CD4-positive, alpha-beta T cell treated with Interleukin-17A for 4 hours (primary cell): ENCODE measurements around the gene ARL16.

ENCODE experiments used
- DNase-seq: peaks from one replicate; pipeline ENCODE4 v3.0.0-alpha.2; 2020; ENCODE audit warnings: mixed read lengths

ARL16 gene

DNA sequence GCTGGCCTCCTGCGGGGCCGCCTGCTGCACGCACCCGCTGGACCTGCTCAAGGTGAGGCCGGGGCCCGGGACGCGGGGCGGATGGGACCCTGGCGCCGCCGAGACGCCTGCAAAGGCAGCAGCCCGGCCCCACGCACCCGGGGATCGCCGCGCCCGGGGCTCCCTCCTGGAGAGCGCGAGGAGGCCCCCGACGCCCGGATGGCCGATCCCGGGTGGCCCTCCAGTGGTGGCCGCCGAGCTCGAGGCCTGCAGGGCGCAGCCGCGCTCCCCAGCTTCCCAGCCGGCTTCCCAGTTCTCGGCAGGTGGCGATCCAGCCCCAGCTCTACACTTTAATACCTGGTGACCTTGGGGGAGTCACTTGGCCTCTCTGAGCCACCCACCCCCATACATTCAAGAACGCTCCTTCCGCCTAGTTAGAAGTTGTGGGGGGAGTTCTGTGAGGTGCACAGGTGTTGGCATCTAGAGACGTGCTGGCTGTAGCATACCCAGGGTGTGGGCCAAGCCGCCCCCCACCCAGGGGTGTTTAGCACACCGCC is 28.9 kb upstream of the ARL16 start:
- no peak for DNase-seq

DNA sequence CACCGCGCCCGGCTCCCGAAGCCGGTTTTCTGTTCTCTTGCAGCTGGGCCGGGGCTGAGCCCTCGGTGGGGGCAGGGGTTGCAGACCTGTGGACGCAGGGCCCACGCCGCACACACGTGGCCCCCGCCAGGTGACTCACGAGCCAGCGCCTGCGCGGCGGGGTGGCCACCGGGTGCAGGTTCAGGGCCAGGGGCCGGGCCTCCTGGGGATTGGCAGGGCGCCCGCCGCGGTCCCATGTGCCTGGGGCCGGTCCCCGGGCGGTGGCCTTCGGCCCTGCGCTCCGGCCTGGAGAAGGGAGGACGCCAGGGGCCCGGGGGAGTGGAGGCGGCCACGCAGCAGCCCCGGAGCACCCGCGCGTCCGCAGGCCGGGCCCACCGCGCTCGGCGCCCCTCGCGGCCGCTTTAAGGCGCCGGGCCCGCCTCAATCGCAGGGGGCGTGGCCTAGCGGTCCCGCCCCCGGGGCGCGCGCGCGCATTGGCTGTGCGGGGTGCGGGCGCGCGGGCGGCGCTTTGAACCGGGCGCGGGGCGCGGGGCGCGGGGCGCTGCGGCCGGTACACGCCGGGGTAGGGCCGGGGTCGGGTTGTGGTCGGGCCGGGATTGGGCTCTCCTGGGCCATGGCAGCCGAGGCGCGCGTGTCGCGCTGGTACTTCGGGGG is 28.3 kb upstream of the ARL16 start, which contains the start of gene SLC25A10:
TSS of gene SLC25A10 (plus strand) at position 471 of the 654 bp plus-strand sequence. CDS start at position 614, 143 bp downstream.
- DNase-seq: peak; percentile 85

DNA sequence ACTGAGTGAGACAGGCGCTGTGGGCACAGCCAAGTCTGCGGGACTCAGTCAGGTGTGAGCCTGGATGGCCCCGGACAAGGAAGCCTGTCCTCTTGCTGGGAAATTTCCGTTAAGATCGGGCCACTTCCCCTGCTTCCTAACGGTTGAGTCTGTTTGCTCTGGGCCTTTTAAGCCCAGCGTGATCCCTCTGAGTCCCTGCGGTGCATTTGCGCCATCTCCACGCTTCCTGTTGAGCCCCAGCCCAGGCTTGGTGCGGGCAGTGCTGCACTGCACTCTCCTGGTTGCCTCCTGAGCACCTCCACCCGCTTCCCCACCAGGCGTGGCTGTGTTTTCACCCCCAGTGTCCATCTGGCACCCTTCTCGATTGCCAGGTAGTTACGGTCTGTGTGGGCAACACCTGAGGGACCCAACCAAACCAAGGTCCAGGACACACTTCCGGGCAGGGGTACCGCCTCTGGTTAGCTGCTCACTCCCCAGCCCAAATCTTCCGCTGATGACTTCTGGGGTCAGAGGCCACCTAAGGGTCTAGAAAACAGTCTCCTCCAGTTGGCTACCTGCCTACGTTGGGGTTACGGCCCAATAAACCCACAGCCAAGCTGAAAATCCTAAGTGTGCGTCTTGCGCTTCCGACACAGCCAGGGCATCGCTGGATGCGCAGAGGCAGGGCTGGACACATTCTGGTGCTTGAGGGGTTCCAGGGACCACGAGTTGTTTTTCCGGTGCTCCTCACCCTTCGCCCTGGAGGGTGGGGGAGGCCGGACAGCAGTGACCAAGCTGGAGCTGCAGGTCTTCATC is 27.1 kb upstream of the ARL16 start:
- DNase-seq: no peak

DNA sequence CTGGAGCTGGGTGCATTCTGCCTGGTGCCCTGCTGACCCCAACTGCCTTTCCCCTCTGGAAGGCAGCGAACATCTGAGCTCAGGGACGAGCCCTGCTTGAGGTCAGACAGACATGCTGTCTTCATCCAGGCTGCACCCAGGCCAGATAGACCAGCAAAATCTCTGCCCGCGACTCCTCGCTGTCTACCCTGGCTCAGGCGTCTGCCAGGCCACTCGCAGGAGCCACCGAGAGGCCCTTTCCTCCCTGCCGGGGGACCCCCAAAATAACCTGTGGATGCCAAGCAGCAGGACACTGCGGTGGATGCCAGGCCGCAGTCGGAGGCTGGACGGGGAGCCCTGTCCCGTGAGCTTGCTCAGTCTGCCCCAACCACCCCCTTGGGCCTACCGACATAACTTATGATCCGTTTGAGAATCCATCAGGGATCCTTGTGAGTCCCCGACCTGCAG is 25.2 kb upstream of the ARL16 start:
- DNase-seq: no peak

DNA sequence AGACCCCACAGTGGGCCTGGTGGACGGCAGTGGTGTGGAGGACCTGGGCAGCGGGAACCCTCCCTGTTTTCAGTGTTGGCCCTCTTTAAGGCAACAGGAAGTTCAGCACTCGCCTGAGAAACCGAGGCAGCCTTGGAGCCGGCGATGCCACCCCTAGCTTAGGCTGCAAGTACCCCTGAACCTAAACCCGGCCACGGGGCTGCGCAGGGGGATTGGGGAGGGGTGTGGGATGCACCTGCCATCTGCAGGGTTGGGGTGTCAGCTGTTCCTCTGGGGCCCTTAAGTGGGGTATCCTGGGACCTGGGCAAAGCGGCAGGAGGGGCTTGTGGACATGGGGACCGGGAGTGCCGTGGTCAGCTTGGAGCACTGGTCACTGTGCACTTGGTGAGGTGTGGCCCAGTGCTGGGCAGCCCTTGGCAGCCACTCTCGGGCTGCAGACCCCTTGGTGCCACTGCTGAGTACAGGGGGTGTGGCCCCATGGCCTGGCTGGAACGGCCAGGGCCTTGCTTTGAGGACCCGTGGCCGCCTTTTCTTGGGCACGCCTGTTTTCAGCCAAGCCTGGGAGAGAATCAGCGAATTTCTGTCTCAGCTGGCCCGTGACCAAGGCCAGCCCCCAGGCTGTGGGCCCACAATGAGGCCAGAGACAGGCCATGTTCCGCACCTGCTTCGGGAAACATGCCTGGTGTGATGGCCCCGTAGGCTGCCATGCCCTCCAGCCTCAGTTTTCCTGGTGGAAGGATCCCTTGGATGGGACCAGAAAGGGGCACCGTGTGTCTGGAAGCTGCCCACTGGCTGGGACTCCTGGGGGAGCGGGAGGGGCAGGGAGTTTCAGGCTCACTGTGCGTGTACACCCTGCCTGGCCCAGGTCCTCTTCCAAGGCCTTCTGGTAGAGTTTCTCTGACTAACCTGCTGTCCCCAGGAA is 24.4 kb upstream of the ARL16 start:
- no peak for DNase-seq

DNA sequence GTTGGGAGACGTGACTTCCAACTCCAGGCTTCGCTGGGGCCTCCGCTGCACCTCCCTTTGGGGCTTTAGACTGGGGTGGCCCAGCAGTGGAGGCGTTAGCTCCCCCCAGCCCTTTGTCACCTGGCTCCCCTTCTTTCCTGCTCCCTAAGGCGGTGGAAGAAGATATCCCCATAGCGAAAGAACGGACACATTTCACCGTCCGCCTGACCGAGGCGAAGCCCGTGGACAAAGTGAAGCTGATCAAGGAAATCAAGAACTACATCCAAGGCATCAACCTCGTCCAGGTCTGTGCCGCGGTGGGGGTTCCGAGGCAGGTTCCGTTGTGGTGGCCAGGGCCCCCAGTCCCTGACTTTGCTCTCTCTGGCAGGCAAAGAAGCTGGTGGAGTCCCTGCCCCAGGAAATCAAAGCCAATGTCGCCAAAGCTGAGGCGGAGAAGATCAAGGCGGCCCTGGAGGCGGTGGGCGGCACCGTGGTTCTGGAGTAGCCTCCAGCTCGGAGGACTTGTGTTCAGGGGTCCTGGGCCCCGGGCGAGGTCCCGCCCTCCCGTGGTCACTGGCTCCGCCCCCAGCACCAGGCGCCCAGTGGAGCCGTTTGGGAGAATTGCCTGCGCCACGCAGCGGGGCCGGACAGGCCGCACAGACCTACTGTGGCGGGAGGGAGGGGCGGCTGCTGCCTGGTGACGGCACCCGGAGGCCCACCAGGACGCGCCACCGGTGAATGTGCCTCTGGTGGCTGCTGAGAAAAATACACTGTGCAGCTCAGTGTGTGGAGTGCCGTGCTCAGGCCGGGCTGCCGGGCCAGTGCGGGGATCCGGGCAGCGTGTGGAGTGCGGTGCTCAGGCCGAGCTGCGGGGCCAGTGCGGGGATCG is 23.4 kb upstream of the ARL16 start:
- DNase-seq: no peak

DNA sequence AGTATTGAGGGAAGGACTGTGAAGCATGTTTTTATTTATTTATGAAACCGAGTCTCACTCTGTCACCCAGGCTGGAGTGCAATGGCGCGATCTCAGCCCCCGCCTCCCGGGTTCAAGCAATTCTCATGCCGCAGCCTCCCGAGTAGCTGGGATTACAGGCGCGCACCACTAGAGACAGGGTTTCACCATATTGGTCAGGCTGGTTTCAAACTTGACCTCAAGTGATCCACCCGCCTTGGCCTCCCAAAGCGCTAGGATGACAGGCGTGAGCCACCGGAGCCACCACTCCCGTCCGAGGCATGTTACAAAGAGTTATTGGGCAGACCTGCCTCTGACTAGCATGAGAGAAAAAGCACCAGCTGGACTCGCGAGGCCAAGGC is 22.6 kb upstream of the ARL16 start:
- DNase-seq: no peak

DNA sequence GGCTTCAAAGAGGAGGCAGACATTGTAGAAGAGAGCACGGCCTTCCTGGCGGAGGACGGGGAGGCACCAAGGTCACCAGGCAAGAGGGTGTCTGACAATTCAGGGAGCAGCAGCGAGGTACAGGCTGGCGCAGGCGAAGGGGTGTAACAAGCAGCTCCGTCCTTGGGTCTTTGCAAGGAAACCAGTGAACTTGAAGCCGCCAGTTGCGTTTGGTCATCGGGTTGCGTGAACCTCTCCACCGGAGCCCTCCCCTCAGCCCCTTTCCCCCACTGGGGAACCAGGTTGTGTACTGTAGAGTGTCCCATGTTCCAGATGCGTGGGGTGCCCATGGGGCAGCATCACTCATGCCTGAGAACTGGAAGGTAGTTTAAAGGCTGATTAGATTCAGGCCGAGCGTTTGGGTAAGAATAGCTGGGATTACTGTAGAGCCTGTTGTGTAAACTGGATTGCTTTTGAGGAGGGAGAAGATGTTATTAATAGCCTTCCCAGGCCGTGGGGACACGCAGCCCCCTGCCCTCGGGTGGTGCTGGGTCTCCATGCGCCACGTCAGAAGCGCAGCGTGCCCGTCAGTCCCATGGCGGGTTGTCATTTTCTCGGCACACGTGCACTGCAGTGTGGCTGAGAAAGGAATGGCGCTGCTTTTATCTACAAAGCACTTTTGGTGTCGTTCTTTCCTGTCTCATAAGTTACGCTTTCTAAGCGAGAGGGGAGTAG is 22.1 kb upstream of the ARL16 start:
- DNase-seq: no peak

DNA sequence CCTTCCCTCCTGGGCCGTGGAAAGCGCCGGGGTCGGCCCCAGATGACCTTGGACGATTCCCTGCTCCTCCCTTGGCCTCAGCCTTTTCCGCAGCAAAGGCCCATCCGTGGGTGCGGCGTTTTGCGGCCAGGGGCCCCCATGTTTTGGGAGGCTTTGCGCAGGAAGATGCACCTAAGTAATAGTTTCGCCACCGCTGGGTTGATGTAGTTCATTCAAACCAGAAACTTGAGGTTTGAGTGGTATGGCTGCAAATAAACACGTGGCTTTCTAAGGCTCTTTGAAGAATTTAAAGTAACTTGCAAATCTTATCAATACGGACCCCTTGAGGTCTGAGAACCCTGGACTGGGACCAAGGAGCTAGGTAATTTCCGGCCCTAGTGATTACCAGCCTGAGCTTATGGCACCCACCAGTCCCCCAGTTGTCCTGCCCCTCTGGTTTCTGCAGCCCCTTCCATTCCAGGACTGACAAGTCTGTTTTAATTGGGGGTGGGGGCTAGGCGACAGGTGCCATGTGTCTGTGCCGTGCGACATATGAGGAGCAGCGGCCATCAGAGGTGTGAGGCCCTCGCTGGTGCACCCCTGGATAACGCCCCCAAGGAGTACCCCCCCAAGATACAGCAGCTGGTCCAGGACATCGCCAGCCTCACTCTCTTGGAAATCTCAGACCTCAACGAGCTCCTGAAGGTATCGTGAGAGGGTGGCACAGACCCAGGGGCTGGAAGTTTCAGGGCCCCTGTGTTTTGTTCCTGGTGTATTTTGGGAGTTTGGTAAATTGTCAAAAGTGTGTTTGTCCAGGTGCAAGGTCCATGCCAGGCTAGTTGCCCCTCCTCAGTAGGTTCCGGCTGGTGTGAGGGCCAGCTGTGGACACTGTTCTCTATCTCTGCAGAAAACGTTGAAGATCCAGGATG is 20.4 kb upstream of the ARL16 start:
- DNase-seq: no peak

DNA sequence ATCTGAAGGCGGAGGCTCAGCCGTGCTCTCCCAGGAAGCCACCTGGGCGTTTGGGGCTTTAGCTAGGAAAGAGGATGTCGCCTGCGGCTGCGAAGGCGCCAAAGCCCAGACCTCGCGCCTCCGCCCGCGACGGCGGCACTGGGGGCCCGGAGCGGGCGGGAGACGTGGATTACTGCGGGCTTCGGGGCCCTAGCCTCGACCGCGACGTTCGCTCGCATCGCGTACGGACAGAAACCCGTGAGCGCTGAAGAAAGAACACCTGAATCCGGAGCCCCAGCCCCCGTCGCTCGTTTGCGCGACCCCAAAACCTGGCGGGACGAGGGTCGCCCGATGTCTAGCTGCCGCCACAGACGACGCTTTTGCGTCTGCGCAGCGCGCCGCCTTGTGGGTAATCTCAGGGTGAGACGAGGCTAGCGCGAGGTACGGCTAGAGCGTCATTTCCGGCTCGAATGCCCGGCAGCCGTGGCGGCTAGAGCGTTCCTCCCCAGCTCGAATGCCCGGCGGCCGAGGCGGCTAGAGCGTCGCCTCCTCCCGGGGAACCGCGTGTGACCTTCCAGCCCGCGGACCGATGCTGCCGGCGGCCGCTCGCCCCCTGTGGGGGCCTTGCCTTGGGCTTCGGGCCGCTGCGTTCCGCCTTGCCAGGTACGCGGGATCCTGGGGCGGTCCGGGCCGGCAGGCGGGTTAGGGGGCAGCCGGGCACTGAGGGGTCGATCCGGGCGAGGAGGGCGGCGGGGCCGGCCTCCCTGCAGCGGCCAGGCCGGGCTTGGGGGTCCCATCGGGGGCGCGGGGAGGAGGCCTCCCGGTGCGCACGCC is 19.5 kb upstream of the ARL16 start, which contains the start of gene MRPL12:
TSS of gene MRPL12 (plus strand) at position 434 of the 813 bp plus-strand sequence. CDS start at position 569, 135 bp downstream.
- peak; percentile 90 for DNase-seq

DNA sequence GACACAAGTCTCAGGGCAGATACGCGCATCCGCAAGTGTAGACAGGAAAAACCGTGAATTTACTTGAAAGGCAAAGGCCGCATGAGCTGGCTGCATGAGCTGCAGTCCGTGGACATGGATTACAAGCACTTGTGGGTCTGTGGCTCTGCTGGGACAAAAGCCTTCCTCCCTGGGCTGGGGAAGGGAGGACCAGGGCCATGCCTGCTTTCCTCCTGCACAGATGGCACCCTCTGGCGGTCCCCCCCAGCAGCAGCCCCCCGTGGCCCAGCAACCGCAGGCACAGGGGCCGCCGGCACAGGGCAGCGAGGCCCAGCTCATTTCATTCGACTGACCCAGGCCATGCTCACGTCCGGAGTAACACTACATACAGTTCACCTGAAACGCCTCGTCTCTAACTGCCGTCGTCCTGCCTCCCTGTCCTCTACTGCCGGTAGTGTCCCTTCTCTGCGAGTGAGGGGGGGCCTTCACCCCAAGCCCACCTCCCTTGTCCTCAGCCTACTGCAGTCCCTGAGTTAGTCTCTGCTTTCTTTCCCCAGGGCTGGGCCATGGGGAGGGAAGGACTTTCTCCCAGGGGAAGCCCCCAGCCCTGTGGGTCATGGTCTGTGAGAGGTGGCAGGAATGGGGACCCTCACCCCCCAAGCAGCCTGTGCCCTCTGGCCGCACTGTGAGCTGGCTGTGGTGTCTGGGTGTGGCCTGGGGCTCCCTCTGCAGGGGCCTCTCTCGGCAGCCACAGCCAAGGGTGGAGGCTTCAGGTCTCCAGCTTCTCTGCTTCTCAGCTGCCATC is 17.9 kb upstream of the ARL16 start:
- DNase-seq: no peak

DNA sequence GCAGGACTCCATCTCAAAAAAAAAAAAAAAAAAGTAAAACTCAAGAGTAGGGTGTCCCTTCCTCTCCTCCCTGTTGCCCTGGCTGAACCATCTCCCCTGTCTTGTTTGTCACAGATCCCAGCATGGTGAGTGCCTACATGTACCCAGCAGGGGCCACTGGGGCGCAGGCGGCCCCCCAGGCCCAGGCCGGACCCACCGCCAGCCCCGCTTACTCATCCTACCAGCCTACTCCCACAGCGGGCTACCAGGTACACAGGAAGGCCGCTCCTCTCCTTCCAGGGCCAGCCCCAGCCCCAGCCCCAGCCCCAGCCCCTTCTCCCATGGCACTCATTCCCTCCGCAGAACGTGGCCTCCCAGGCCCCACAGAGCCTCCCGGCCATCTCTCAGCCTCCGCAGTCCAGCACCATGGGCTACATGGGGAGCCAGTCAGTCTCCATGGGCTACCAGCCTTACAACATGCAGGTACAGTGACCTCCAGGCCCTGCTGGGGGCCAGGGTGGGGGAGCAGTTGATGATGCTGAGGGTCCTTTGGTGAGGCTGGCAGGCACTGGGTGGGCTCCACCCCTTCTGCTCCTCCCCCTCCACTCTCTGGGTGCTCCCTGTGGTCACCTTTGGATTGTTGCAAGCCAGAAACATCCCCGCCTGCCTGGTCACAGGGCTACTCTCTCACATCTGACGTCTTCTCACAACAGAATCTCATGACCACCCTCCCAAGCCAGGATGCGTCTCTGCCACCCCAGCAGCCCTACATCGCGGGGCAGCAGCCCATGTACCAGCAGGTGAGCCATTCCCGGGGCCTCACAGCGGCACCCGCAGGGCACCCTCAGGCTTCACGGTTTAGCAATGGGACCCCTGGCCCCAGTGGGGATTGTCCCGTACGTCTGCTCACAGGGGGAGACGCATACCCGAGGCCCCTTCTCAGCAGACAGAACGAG is 17.0 kb upstream of the ARL16 start:
- DNase-seq: no peak

DNA sequence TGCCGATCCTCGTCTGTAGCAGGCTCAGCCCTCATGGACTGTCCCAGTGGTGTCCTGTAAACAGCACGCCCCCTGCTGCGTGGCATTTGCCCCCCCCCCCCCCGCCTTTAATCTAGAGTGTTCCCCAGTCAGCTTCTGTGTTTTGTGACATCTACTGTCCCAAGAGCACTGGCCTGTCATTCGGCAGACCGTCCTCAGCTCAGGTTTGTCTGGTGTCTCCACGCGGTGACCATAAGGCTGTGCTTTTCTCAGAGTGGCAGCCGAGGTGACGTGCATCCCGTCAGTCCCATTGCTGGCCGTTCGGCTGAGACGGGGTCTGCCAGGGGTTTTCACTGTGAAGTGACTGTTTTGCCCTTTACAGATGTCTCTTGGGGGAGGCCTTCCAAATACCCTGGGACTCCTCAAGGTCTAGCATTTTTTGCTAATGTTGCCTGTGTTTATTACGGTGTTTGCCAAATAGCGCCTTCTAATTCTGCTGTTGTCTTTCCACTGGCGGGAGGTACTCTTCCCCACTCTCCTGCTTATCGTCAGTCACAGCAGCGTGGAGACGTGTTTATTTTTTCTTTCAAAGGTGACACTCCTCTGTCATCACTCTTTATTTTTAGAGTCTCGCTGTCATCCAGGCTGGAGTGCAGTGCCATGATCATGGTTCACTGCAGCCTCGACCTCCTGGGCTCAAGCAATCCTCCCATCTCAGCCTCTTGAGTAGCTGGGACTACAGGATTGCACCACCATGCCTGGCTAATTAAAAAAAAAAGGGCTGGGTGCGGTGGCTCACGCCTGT is 13.9 kb upstream of the ARL16 start:
- DNase-seq: no peak

DNA sequence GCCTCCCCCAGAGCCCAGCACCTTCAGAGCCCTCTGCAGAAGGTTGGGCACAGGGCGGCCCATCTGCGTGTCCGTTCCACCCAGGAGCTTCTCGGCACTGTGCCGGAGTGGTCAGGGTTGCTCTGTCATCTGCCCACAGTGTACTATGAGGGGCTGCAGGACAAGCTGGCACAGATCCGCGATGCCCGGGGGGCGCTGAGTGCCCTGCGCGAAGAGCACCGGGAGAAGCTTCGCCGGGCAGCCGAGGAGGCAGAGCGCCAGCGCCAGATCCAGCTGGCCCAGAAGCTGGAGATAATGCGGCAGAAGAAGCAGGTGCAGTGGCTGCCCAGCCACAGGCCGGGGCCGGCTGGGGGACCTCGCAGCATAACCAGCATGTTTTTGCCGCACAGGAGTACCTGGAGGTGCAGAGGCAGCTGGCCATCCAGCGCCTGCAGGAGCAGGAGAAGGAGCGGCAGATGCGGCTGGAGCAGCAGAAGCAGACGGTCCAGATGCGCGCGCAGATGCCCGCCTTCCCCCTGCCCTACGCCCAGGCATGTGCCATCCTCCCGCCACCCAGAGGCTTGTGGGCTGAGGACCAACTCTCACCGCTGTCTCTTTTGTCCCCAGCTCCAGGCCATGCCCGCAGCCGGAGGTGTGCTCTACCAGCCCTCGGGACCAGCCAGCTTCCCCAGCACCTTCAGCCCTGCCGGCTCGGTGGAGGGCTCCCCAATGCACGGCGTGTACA is 12.8 kb upstream of the ARL16 start:
- no peak for DNase-seq

DNA sequence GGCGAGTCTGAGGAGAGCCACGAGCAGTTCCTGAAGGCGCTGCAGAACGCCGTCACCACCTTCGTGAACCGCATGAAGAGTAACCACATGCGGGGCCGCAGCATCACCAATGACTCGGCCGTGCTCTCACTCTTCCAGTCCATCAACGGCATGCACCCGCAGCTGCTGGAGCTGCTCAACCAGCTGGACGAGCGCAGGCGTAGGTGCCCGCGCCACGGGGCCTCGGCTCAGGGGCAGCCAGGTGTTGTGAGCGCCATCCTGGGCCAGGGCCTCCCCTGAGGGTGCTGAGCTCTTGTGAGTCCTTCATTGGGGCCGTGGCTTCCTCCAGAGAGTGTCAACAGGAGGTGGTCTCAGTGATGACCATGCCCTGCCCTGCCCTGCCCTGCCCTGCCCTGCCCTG is 12.2 kb upstream of the ARL16 start:
- no peak for DNase-seq

DNA sequence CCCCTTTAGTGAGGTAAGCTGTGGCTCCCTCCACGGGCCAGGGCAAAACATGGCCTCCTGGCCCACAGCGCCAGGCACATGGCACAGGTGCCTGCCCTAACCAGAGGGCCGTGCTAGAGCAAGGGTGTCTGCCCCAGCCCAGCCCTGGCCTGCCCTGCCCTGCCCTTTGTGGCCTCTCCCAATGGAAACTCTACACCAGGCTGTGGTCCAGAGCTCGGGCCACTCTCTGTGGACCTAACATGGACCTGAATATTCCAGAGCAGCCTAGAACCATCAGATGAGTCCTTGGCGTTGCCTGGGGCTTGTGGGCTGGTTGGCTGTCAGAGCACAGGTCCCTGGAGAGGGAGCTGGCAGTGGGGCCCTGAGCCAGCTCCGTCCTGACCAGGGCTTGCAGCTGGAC is 11.6 kb upstream of the ARL16 start:
- no peak for DNase-seq
